ENCODE data around the gene CASP7. TPM values are rescaled to one million over a fixed set of nuclear protein-coding genes. Genes with fewer than 3 reads are reported as not detected.

The CASP7 gene
- total RNA-seq, 4 donors from 2014 or later: 11.6 to 17.2 (median 13.8) TPM

DNA sequence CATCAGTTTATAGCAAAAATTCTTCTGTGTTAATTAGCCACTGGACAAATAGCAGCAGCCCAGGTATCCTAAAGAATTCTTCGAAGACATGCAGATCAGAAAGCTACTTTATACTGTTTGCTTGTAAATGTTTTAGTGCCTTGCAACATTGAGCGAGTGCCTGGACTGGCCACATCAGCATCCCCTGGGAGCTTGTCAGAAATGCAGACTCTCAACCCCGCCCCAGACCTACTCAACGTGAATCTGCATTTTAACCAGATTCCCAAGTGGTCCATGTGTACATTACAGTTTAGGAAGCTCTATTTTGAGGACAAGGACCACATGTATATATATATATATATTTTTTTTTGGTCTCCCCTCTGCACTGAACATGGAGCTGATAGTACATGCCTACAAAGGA lies 53.3 kb downstream of the CASP7 start:
- no peaks in the 10 kb centered on the region for H3K4me1 ChIP-seq
- WGBS, 2 donors: 74 to 81% methylated on average over 4 of the region's 4 CpGs
- no peaks in the 10 kb centered on the region for H3K27me3 ChIP-seq
- no peak for TF ChIP-seq POLR2A (IDR thresholded peaks at IDR 0.05)
- no peak for TF ChIP-seq CTCF (IDR thresholded peaks at IDR 0.05)
- intact Hi-C loops (cut with DNase I): no loop called here
- H3K27ac ChIP-seq: no peak overlapping the region
- H3K9me3 ChIP-seq: no peaks in the 10 kb centered on the region
- H3K36me3 ChIP-seq: peaks cover 16 to 19% of the 10 kb centered on the region in 2 donors
- H3K4me3 ChIP-seq (replicated peaks in 1 of 3): no peak overlapping the region
- no peak for DNase-seq

GRCh38 chr10:113733635-113734034 lies 53.9 kb downstream of the CASP7 start:
- no peaks in the 10 kb centered on the region for H3K9me3 ChIP-seq
- no peak overlapping the region for H3K4me3 ChIP-seq (replicated peaks in 1 of 3)
- H3K36me3 ChIP-seq: peaks cover 14 to 16% of the 10 kb centered on the region in 2 donors
- TF ChIP-seq CTCF (IDR thresholded peaks at IDR 0.05) (no peak), POLR2A (IDR thresholded peaks at IDR 0.05) (no peak)
- H3K27me3 ChIP-seq: no peaks in the 10 kb centered on the region
- H3K27ac ChIP-seq: no peak overlapping the region
- intact Hi-C loops (cut with DNase I): no loop called here
- WGBS, 2 donors: 86 to 98% methylated on average over 4 of the region's 4 CpGs
- no peak for DNase-seq
- no peaks in the 10 kb centered on the region for H3K4me1 ChIP-seq

- Histone ChIP-seq H3K36me3 (no peaks in the 10 kb centered on the region), H3K27me3 (no peaks in the 10 kb centered on the region), H3K9me3 (no peaks in the 10 kb centered on the region), H3K27ac (no peak overlapping the region), H3K4me3 (replicated peaks in 1 of 3) (no peak overlapping the region), H3K4me1 (no peaks in the 10 kb centered on the region)
- no peak for DNase-seq
- intact Hi-C loops (cut with DNase I): no loop called here
- 36 to 38% methylated on average over 2 of the region's 2 CpGs for WGBS, 2 donors
- no peak for TF ChIP-seq CTCF (IDR thresholded peaks at IDR 0.05)
- TF ChIP-seq POLR2A (IDR thresholded peaks at IDR 0.05): no peak
Observed at GRCh38 chr10:113735913-113736312, 56.2 kb downstream of the CASP7 start.

GRCh38 chr10:113736576-113736975 lies 56.9 kb downstream of the CASP7 start:
- intact Hi-C loops (cut with DNase I): no loop called here
- no peak for TF ChIP-seq POLR2A (IDR thresholded peaks at IDR 0.05)
- TF ChIP-seq CTCF (IDR thresholded peaks at IDR 0.05): no peak
- H3K27ac ChIP-seq: no peak overlapping the region
- no peaks in the 10 kb centered on the region for H3K36me3 ChIP-seq
- DNase-seq: no peak
- no peak overlapping the region for H3K4me3 ChIP-seq (replicated peaks in 1 of 3)
- no peaks in the 10 kb centered on the region for H3K9me3 ChIP-seq
- no peaks in the 10 kb centered on the region for H3K4me1 ChIP-seq
- 25 to 42% methylated on average over 1 of the region's 1 CpG for WGBS, 2 donors
- no peaks in the 10 kb centered on the region for H3K27me3 ChIP-seq

- H3K27ac ChIP-seq: no peak overlapping the region
- 69 to 86% methylated on average over 4 of the region's 4 CpGs for WGBS, 2 donors
- intact Hi-C loops (cut with DNase I): no loop called here
- TF ChIP-seq POLR2A (IDR thresholded peaks at IDR 0.05): no peak
- no peak for TF ChIP-seq CTCF (IDR thresholded peaks at IDR 0.05)
- H3K27me3 ChIP-seq: no peaks in the 10 kb centered on the region
- H3K36me3 ChIP-seq: no peaks in the 10 kb centered on the region
- no peaks in the 10 kb centered on the region for H3K9me3 ChIP-seq
- DNase-seq: no peak
- H3K4me1 ChIP-seq: no peaks in the 10 kb centered on the region
- H3K4me3 ChIP-seq (replicated peaks in 1 of 3): no peak overlapping the region
Observed at GRCh38 chr10:113739031-113739430, 59.3 kb downstream of the CASP7 start.
